Osteoblast (primary cell): ENCODE measurements around the gene FAHD1. TPM values are rescaled to one million over a fixed set of nuclear protein-coding genes. Genes with fewer than 3 reads are reported as not detected.

Experiments used
- DNase-seq: peaks from one replicate; pipeline ENCODE4 v3.0.0; 2011; ENCODE audit warnings: low spot score, mixed read lengths; ENCODE audit not compliant: insufficient read length; ENCODE audit errors: missing footprints
- H2AFZ ChIP-seq: 2 replicates; pipeline ENCODE4 v1.6.0; 2011; ENCODE audit warnings: mild to moderate bottlenecking, low read length
- H3K27ac ChIP-seq: 2 replicates; pipeline ENCODE4 v1.5.1; 2011; ENCODE audit warnings: mild to moderate bottlenecking, low read depth, low read length, moderate library complexity
- H3K27me3 ChIP-seq: 2 replicates; pipeline ENCODE4 v1.6.0; 2012; ENCODE audit warnings: mild to moderate bottlenecking, control low read depth, inconsistent platforms, low read length, moderate library complexity; ENCODE audit not compliant: insufficient read depth
- H3K36me3 ChIP-seq: 2 replicates; pipeline ENCODE4 v1.5.1; 2011; ENCODE audit warnings: mild to moderate bottlenecking, low read length, control low read depth, moderate library complexity; ENCODE audit not compliant: insufficient read depth
- H3K4me1 ChIP-seq: 2 replicates; pipeline ENCODE4 v1.5.1; 2011; ENCODE audit warnings: mild to moderate bottlenecking, low read length, control low read depth, moderate library complexity; ENCODE audit not compliant: insufficient read depth
- H3K4me2 ChIP-seq: 2 replicates; pipeline ENCODE4 v1.6.0; 2011; ENCODE audit warnings: mild to moderate bottlenecking, low read length; ENCODE audit not compliant: insufficient read depth
- H3K4me3 ChIP-seq: fragments of 200-600 bp; sonication (generic); 3 replicates; pipeline ENCODE4 v1.5.1; 2012; ENCODE audit warnings: mild to moderate bottlenecking, low read length, inconsistent platforms; ENCODE audit not compliant: insufficient read depth
- H3K79me2 ChIP-seq: 2 replicates; pipeline ENCODE4 v1.6.0; 2012; ENCODE audit warnings: mild to moderate bottlenecking, low read length, control low read depth, inconsistent platforms; ENCODE audit not compliant: insufficient read depth
- H3K9me3 ChIP-seq: 2 replicates; pipeline ENCODE4 v1.5.1; 2011; ENCODE audit warnings: low read depth, low read length, control low read depth
- H4K20me1 ChIP-seq: 2 replicates; pipeline ENCODE4 v1.6.0; 2012; ENCODE audit warnings: mild to moderate bottlenecking, low read length, control low read depth; ENCODE audit not compliant: insufficient read depth
- CTCF ChIP-seq: IDR thresholded peaks from 2 replicates; pipeline ENCODE4 v1.5.1; 2011; ENCODE audit warnings: mild to moderate bottlenecking, low read depth, low read length, moderate library complexity; ENCODE audit errors: extremely low read depth
- total RNA-seq: library from RNA; depleted of rRNA; stranded (reverse); fragments of >200 nt; gene quantifications from 2 replicates; pipeline ENCODE4 v1.2.3, GENCODE V29; 2012

FAHD1 gene
- total RNA-seq, 1 donor: 72.7 TPM

- Histone ChIP-seq H2AFZ (no peak overlapping the region), H3K36me3 (peaks cover 18% of the 10 kb centered on the region), H3K4me3 (no peak overlapping the region), H3K9me3 (no peaks in the 10 kb centered on the region), H3K4me1 (peaks cover 18% of the 10 kb centered on the region), H4K20me1 (peaks cover 35% of the 10 kb centered on the region), H3K27ac (no peak overlapping the region), H3K4me2 (no peak overlapping the region), H3K79me2 (peaks cover 52% of the 10 kb centered on the region), H3K27me3 (no peaks in the 10 kb centered on the region)
- no peak for TF ChIP-seq CTCF
- DNase-seq: no peak
These were observed 41.2 kb upstream of the FAHD1 start for GRCh38 chr16:1785846-1786170.

GRCh38 chr16:1786242-1787055, 40.6 kb upstream of the FAHD1 start:
- Histone ChIP-seq H3K4me2 (no peak overlapping the region), H3K27ac (no peak overlapping the region), H3K79me2 (peaks cover 47% of the 10 kb centered on the region), H4K20me1 (peaks cover 29% of the 10 kb centered on the region), H3K27me3 (no peaks in the 10 kb centered on the region), H2AFZ (no peak overlapping the region), H3K9me3 (no peaks in the 10 kb centered on the region), H3K4me1 (peaks cover 11% of the 10 kb centered on the region), H3K4me3 (no peak overlapping the region), H3K36me3 (peaks cover 16% of the 10 kb centered on the region)
- peak; percentile 69 for DNase-seq
- TF ChIP-seq CTCF: no peak

- Histone ChIP-seq H3K9me3 (no peaks in the 10 kb centered on the region), H3K27me3 (no peaks in the 10 kb centered on the region), H3K4me2 (no peak overlapping the region), H3K27ac (no peak overlapping the region), H3K36me3 (peaks cover 16% of the 10 kb centered on the region), H3K4me1 (peaks cover 9% of the 10 kb centered on the region), H3K79me2 (peaks cover 47% of the 10 kb centered on the region), H4K20me1 (peaks cover 26% of the 10 kb centered on the region), H3K4me3 (no peak overlapping the region), H2AFZ (no peak overlapping the region)
- TF ChIP-seq CTCF: no peak
- peak; percentile 63 for DNase-seq
These were observed 40.0 kb upstream of the FAHD1 start for GRCh38 chr16:1787056-1787321.

GRCh38 chr16:1787322-1788094, 39.5 kb upstream of the FAHD1 start:
- Histone ChIP-seq H3K4me1 (peaks cover 9% of the 10 kb centered on the region), H4K20me1 (peaks cover 26% of the 10 kb centered on the region), H3K36me3 (peaks cover 16% of the 10 kb centered on the region), H3K27ac (no peak overlapping the region), H3K4me2 (no peak overlapping the region), H2AFZ (no peak overlapping the region), H3K27me3 (no peaks in the 10 kb centered on the region), H3K9me3 (no peaks in the 10 kb centered on the region), H3K4me3 (no peak overlapping the region), H3K79me2 (peaks cover 47% of the 10 kb centered on the region)
- no peak for TF ChIP-seq CTCF
- DNase-seq: peak; percentile 67
